Psoas muscle (tissue), 8 donors: ENCODE data around the gene AUTS2. TPM values are rescaled to one million over a fixed set of nuclear protein-coding genes. Genes with fewer than 3 reads are reported as not detected.

ENCODE experiments used
- ATAC-seq, 4 donors: fragments of 200-7000 bp; cut with Tn5 transposase; one replicate each; pipeline ENCODE4 v1.9.1; 2020; ENCODE audit warnings: moderate library complexity in 3 of 4, mild to moderate bottlenecking in 2 of 4
- DNase-seq, 2 donors: peaks; one replicate each; pipeline ENCODE4 v3.0.0-alpha.2; 2020
- H3K27ac ChIP-seq: fragments of 200-600 bp; one replicate; pipeline ENCODE4 v1.8.0; 2022
- H3K27me3 ChIP-seq, 3 donors: fragments of 200-600 bp in 1 of 3; one replicate each; pipeline versions ENCODE4 v1.6.1 to v1.8.0; 2013 to 2022; ENCODE audit warnings: low read length in 2 of 3, mild to moderate bottlenecking in 2 of 3, moderate library complexity in 1 of 3; ENCODE audit not compliant: insufficient read depth in 3 of 3
- H3K36me3 ChIP-seq, 2 donors: fragments of 200-600 bp in 1 of 2; one replicate each; pipeline versions ENCODE4 v1.6.1 to v1.8.0; 2013 to 2022; ENCODE audit warnings: low read depth in 1 of 2, mild to moderate bottlenecking in 1 of 2, moderate library complexity in 1 of 2; ENCODE audit not compliant: insufficient read depth in 1 of 2
- H3K4me1 ChIP-seq: fragments of 200-600 bp; one replicate; pipeline ENCODE4 v1.8.0; 2022
- H3K4me3 ChIP-seq: fragments of 200-600 bp; one replicate; pipeline ENCODE4 v1.8.0; 2022; ENCODE audit warnings: mild to moderate bottlenecking
- H3K9me3 ChIP-seq: fragments of 200-600 bp; one replicate; pipeline ENCODE4 v1.8.0; 2022
- CTCF ChIP-seq: fragments of 200-600 bp; IDR thresholded peaks from one replicate; pipeline ENCODE4 v1.8.0; 2022; ENCODE audit warnings: antibody characterized with exemption
- WGBS, 3 donors: extraction: QIAGEN DNeasy Blood & Tissue Kit; methylation state at CpG; one replicate each; pipeline versions ENCODE4 v1.1.6 to v1.1.7; 2013; 5-methylcytosine and 5-hydroxymethylcytosine counted together
- intact Hi-C, 2 donors: fragments of 100-400 bp; cut with DNase I; formaldehyde crosslinking; loops; one replicate each; pipeline versions ENCODE4 v1.11.0 to v1.14.2; 2022
- polyA plus RNA-seq, 3 donors: library from polyadenylated mRNA; stranded (reverse); fragments of 200-250 nt; gene quantifications; one replicate each; pipeline ENCODE4 v1.2.3, GENCODE V29; 2013
- total RNA-seq, 4 donors: library from RNA; stranded (reverse); fragmentation: NEBNext Ultra II Directional in 2 of 4; extraction: Animal tissue kit (Norgen Biotek cat#: 25700) in 2 of 4; gene quantifications; one replicate each; pipeline versions ENCODE4 v1.2.1 to v1.2.4, GENCODE V29; 2021 to 2023
- donor health status: healthy with polysubstance abuse.
- donor health status: DM: no; HTN: no; CAD: no; lungs with moderate emphysema.
- donor health status: Bipolar disorder and iron deficiency.
- donor health status: healthy.
- donor health status: DM: yes; HTN: yes; CAD: no.
- donor health status: DM: no; HTN: no; CAD: no.
- donor health status: DM: no; HTN: no; CAD: no.
- donor health status: DM: yes; HTN: yes; CAD: no.

AUTS2 gene
- total and polyA plus RNA-seq, 7 donors = 5.0 to 33.5 (median 14.3) TPM

DNA sequence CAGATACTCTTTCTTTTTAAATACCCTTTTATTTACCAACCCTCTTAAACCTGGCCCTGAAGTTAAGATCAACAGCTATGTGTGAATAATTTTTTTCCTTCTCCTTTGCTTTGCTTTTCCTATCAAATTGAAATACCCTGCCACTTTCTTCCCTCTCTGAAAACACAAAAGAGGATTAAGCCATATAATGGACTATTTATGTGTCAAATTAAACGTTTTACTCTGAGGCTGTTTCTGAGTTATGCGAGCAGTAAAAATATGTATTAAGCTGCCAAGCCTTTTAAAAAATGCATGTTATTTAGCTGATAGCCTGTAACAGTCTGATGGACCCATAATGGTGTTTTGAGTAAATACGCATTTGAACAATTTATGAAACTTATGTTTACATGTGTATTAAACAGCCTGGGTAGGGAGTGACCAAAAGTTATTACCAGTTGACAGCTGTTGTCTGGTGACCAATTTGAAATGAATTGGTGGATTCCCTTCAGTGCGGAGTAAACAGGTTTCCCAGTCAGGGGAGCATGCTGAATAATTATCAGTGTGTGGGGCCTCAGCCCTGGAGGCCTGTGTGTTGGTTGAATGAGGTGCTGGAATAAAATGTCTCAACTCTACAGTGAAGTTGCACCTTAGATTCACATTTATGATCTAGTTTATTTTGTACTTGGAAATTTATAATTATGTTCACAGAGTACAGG lies 89.6 kb downstream of the AUTS2 start:
- Histone ChIP-seq H3K4me1 (peaks cover 19% of the 10 kb centered on the region), H3K4me3 (no peak overlapping the region), H3K27ac (no peak overlapping the region), H3K27me3 (no peaks in the 10 kb centered on the region), H3K9me3 (no peaks in the 10 kb centered on the region), H3K36me3 (no peaks in the 10 kb centered on the region)
- WGBS, 3 donors = 60 to 74% (median 66%) methylated on average over 4 of the region's 4 CpGs
- ATAC-seq (no peak), DNase-seq (no peak)
- intact Hi-C loops = no loop called here
- TF ChIP-seq CTCF = no peak

- no peak for TF ChIP-seq CTCF
Measured at GRCh38 chr7:69690329-69690728, 92.1 kb downstream of the AUTS2 start.

GRCh38 chr7:69691327-69691726 lies 93.1 kb downstream of the AUTS2 start:
- Histone ChIP-seq H3K9me3 (no peaks in the 10 kb centered on the region), H3K27me3 (no peaks in the 10 kb centered on the region), H3K36me3 (no peaks in the 10 kb centered on the region), H3K4me3 (no peak overlapping the region), H3K4me1 (peaks cover 2% of the 10 kb centered on the region), H3K27ac (no peak overlapping the region)
- ATAC-seq = no peak
- TF ChIP-seq CTCF = no peak
- intact Hi-C loops = no loop called here
- no peak for DNase-seq
- WGBS, 3 donors = 87 to 90% (median 89%) methylated on average over 6 of the region's 6 CpGs

More at GRCh38 chr7:69690329-69690728, 92.1 kb downstream of the AUTS2 start:
- DNase-seq = no peak
- ATAC-seq = no peak
- Histone ChIP-seq H3K4me1 (peaks cover 8% of the 10 kb centered on the region), H3K4me3 (no peak overlapping the region), H3K36me3 (no peaks in the 10 kb centered on the region), H3K27ac (no peak overlapping the region), H3K27me3 (no peaks in the 10 kb centered on the region), H3K9me3 (no peaks in the 10 kb centered on the region)
- WGBS, 3 donors = 43 to 74% (median 51%) methylated on average over 6 of the region's 6 CpGs
- intact Hi-C loops = no loop called here

DNA sequence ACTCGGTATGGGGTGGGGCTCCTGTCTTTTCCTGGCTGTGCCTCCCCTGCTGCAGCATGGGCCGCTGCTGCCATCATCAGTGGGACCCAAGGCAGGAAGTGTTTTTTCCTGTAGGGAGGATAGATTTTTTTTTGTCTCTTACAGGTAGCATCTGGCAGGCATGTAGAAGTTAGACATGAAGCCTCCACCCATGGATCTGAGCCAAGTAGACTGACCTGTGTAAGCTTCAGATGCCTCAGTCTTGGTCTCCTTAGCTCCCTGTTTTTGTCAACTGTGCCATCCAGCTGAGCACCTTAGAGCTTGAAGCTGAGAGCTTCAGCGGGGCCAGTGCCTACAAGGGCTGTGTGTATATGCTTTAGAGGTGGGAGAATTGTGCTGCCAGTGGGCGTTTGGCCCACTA lies 93.5 kb downstream of the AUTS2 start:
- Histone ChIP-seq H3K27ac (no peak overlapping the region), H3K4me3 (no peak overlapping the region), H3K36me3 (no peaks in the 10 kb centered on the region), H3K27me3 (no peaks in the 10 kb centered on the region), H3K9me3 (no peaks in the 10 kb centered on the region), H3K4me1 (peaks cover 2% of the 10 kb centered on the region)
- WGBS, 3 donors = 70 to 86% (median 71%) methylated on average over 4 of the region's 4 CpGs
- DNase-seq = no peak
- ATAC-seq = no peak
- intact Hi-C loops = no loop called here
- no peak for TF ChIP-seq CTCF

- DNase-seq = no peak
- intact Hi-C loops = no loop called here
- no peak for TF ChIP-seq CTCF
Measured at GRCh38 chr7:69692611-69693010, 94.3 kb downstream of the AUTS2 start.

More at GRCh38 chr7:69692611-69693010, 94.3 kb downstream of the AUTS2 start:
- no peak for ATAC-seq
- no peaks in the 10 kb centered on the region for H3K27me3 ChIP-seq
- WGBS, 3 donors = 90 to 98% (median 94%) methylated on average over 3 of the region's 3 CpGs
- H3K4me1 ChIP-seq = peaks cover 2% of the 10 kb centered on the region
- no peaks in the 10 kb centered on the region for H3K9me3 ChIP-seq
- no peaks in the 10 kb centered on the region for H3K36me3 ChIP-seq
- no peak overlapping the region for H3K4me3 ChIP-seq
- H3K27ac ChIP-seq = no peak overlapping the region
